Right lobe of liver (tissue), 4 donors: ENCODE measurements around the gene DNAH10.

Source experiments
- POLR2A ChIP-seq: fragments of 450-650 bp; IDR thresholded peaks from one replicate; pipeline ENCODE4 v1.6.1; 2017; ENCODE audit warnings: antibody characterized with exemption, mild to moderate bottlenecking
- TF ChIP-seq, protein P1 (sequence below), 4 donors: fragments of 200-600 bp in 3 of 4; fragments of 450-650 bp in 1 of 4; IDR thresholded peaks; one replicate each; pipeline versions ENCODE4 v1.5.1 to v1.8.0; 2016 to 2022; ENCODE audit warnings: antibody characterized with exemption in 4 of 4, mild to moderate bottlenecking in 2 of 4
- donor health status: DM: no; HTN: no; CAD: no.
- donor health status: DM: no; HTN: no; CAD: no.
- donor health status: DM: no; HTN: yes; CAD: no.

DNA sequence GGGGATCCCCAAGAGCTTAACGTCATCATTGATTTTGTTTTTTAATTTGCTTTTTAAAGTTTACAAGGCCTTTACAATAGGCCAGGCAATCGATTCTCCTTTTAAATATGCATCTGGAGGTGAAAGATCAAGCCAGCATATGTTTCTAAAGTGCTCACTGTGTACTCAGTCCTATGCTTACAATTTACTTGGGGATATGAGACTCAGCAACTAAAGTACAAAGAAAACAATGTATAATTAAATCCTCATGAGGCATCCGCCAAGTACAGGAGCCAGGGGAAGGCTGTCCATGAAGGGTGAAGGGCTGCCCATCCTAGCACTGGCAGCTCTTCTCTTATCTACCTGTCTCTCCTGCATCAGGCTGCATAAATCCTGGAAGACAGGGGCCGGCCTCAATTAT lies 198.8 kb downstream of the DNAH10 start:
- TF ChIP-seq, protein P1, sequence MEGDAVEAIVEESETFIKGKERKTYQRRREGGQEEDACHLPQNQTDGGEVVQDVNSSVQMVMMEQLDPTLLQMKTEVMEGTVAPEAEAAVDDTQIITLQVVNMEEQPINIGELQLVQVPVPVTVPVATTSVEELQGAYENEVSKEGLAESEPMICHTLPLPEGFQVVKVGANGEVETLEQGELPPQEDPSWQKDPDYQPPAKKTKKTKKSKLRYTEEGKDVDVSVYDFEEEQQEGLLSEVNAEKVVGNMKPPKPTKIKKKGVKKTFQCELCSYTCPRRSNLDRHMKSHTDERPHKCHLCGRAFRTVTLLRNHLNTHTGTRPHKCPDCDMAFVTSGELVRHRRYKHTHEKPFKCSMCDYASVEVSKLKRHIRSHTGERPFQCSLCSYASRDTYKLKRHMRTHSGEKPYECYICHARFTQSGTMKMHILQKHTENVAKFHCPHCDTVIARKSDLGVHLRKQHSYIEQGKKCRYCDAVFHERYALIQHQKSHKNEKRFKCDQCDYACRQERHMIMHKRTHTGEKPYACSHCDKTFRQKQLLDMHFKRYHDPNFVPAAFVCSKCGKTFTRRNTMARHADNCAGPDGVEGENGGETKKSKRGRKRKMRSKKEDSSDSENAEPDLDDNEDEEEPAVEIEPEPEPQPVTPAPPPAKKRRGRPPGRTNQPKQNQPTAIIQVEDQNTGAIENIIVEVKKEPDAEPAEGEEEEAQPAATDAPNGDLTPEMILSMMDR (IDR thresholded peaks at IDR 0.05) = no peak
- no peak for TF ChIP-seq POLR2A
